Uterus (tissue), 2 donors: ENCODE results near the gene ADISSP.

Experiments
- POLR2A ChIP-seq, 2 donors: fragments of 450-650 bp; IDR thresholded peaks; one replicate each; pipeline ENCODE4 v1.6.1; 2016; ENCODE audit warnings: antibody characterized with exemption in 2 of 2, mild to moderate bottlenecking in 1 of 2, moderate library complexity in 1 of 2
- TF ChIP-seq, protein P1 (sequence below), 4 experiments: fragments of 200-600 bp in 2 of 4; fragments of 450-650 bp in 2 of 4; sonication (generic) in 2 of 4; IDR thresholded peaks; one replicate each; pipeline ENCODE4 v1.5.1; 2016 to 2019; ENCODE audit warnings: antibody characterized with exemption in 4 of 4, mild to moderate bottlenecking in 2 of 4, moderate library complexity in 1 of 4

DNA sequence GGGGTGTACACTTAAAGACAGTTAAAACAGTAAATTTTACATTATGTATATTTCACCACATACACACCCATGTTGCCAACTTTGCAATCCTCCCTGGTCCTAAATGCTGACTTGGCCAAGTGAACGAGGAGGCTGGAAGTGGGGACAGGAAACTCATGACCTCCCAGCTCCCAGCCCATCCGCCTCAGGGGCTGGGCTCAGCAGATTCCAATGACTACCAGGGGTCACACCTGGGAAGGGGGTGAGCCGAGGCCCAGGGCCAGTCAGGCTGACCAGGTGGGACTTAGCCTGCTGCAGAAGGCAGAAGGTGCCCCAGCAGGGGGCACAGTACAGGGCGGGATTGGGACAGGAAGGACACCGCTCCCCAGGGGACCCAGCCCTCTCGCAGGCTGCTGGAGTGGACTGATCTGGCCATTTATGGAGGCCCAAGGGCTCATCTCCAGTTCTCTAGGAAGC, 57.5 kb downstream of the ADISSP start:
- TF ChIP-seq, protein P1, sequence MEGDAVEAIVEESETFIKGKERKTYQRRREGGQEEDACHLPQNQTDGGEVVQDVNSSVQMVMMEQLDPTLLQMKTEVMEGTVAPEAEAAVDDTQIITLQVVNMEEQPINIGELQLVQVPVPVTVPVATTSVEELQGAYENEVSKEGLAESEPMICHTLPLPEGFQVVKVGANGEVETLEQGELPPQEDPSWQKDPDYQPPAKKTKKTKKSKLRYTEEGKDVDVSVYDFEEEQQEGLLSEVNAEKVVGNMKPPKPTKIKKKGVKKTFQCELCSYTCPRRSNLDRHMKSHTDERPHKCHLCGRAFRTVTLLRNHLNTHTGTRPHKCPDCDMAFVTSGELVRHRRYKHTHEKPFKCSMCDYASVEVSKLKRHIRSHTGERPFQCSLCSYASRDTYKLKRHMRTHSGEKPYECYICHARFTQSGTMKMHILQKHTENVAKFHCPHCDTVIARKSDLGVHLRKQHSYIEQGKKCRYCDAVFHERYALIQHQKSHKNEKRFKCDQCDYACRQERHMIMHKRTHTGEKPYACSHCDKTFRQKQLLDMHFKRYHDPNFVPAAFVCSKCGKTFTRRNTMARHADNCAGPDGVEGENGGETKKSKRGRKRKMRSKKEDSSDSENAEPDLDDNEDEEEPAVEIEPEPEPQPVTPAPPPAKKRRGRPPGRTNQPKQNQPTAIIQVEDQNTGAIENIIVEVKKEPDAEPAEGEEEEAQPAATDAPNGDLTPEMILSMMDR (IDR thresholded peaks at IDR 0.05), result no peak
- no peak for TF ChIP-seq POLR2A (IDR thresholded peaks at IDR 0.05)
